ENCODE data around the gene SPSB2. TPM values are rescaled to one million over a fixed set of nuclear protein-coding genes. Genes with fewer than 3 reads are reported as not detected.

Gene SPSB2
- total RNA-seq, 1 donor from 2014 or later, result 3.2 TPM

- no peaks in the 10 kb centered on the region for H3K27me3 ChIP-seq (ENCODE audit: low read depth)
- intact Hi-C loops (cut with micrococcal nuclease), result no loop called here
- H3K4me1 ChIP-seq, result peaks cover 24% of the 10 kb centered on the region
- no peaks in the 10 kb centered on the region for H3K9me3 ChIP-seq (replicated peaks)
- H3K36me3 ChIP-seq, result peaks cover 42% of the 10 kb centered on the region
- TF ChIP-seq CTCF (IDR thresholded peaks at IDR 0.05; ENCODE audit: borderline replicate concordance), result no peak
- no peak for DNase-seq
- no peak overlapping the region for H3K27ac ChIP-seq (replicated peaks)
- no peak overlapping the region for H3K4me3 ChIP-seq
These were observed 19.1 kb downstream of the SPSB2 start for GRCh38 chr12:6854036-6854435.

GRCh38 chr12:6853626-6854025 lies 19.5 kb downstream of the SPSB2 start:
- no peaks in the 10 kb centered on the region for H3K27me3 ChIP-seq (ENCODE audit: low read depth)
- intact Hi-C loops (cut with micrococcal nuclease), result no loop called here
- peaks cover 24% of the 10 kb centered on the region for H3K4me1 ChIP-seq
- no peak for DNase-seq
- H3K4me3 ChIP-seq, result no peak overlapping the region
- no peaks in the 10 kb centered on the region for H3K9me3 ChIP-seq (replicated peaks)
- peaks cover 42% of the 10 kb centered on the region for H3K36me3 ChIP-seq
- TF ChIP-seq CTCF (IDR thresholded peaks at IDR 0.05; ENCODE audit: borderline replicate concordance), result no peak
- peak overlapping the region; percentile 100 for H3K27ac ChIP-seq (replicated peaks)

GRCh38 chr12:6852651-6853354 lies 20.3 kb downstream of the SPSB2 start:
- Histone ChIP-seq H3K27ac (replicated peaks) (peak overlapping the region; percentile 100), H3K4me3 (peak overlapping the region; percentile 91), H3K4me1 (peaks cover 24% of the 10 kb centered on the region), H3K9me3 (replicated peaks) (no peaks in the 10 kb centered on the region), H3K36me3 (peaks cover 40% of the 10 kb centered on the region), H3K27me3 (ENCODE audit: low read depth) (no peaks in the 10 kb centered on the region)
- TF ChIP-seq CTCF (IDR thresholded peaks at IDR 0.05; ENCODE audit: borderline replicate concordance), result no peak
- no peak for DNase-seq
- intact Hi-C loops (cut with micrococcal nuclease), result no loop called here

- peaks cover 34% of the 10 kb centered on the region for H3K36me3 ChIP-seq
- H3K4me3 ChIP-seq, result peak within 1 kb of the TSS; percentile 91
- DNase-seq, result peak; percentile 99
- intact Hi-C loops (cut with micrococcal nuclease), result no loop called here
- TF ChIP-seq CTCF (IDR thresholded peaks at IDR 0.05; ENCODE audit: borderline replicate concordance), result peak; percentile 31
- no peaks in the 10 kb centered on the region for H3K9me3 ChIP-seq (replicated peaks)
- peaks cover 24% of the 10 kb centered on the region for H3K4me1 ChIP-seq
- H3K27me3 ChIP-seq (ENCODE audit: low read depth), result no peaks in the 10 kb centered on the region
- peak within 1 kb of the TSS; percentile 100 for H3K27ac ChIP-seq (replicated peaks)
These were observed 21.0 kb downstream of the SPSB2 start, which contains the start of gene USP5 for GRCh38 chr12:6851921-6852650. Gene USP5, plus strand, starts transcription at chr12:6852150. Its CDS starts 30 bp downstream, at chr12:6852180.

- peak; percentile 94 for DNase-seq
- H3K4me1 ChIP-seq, result peaks cover 24% of the 10 kb centered on the region
- no peaks in the 10 kb centered on the region for H3K27me3 ChIP-seq (ENCODE audit: low read depth)
- H3K9me3 ChIP-seq (replicated peaks), result no peaks in the 10 kb centered on the region
- peaks cover 33% of the 10 kb centered on the region for H3K36me3 ChIP-seq
- peak within 1 kb of the TSS; percentile 91 for H3K4me3 ChIP-seq
- TF ChIP-seq CTCF (IDR thresholded peaks at IDR 0.05; ENCODE audit: borderline replicate concordance), result no peak
- intact Hi-C loops (cut with micrococcal nuclease), result no loop called here
- peak within 1 kb of the TSS; percentile 100 for H3K27ac ChIP-seq (replicated peaks)
These were observed 21.8 kb downstream of the SPSB2 start, which contains the start of gene CDCA3 for GRCh38 chr12:6851153-6851920. Gene CDCA3, minus strand, starts transcription at chr12:6851286. Its CDS starts 334 bp downstream, at chr12:6850952.
